H1 (cell line): Measurements from ENCODE around the gene LDLRAD4. TPM values are rescaled to one million over a fixed set of nuclear protein-coding genes. Genes with fewer than 3 reads are reported as not detected.

Experiments
- SP2 ChIP-seq: IDR thresholded peaks from 2 replicates; pipeline ENCODE4 v1.6.1; 2012; ENCODE audit warnings: mild to moderate bottlenecking, low read length, inconsistent platforms
- polyA plus RNA-seq, 7 experiments: library from polyadenylated mRNA; depleted of rRNA in 3 of 7; stranded (reverse) in 5 of 7; unstranded in 2 of 7; fragments of >200 nt in 5 of 7; fragments of 200-250 nt in 2 of 7; gene quantifications; 1 replicate in 5 of 7; 2 replicates in 1 of 7; 4 replicates in 1 of 7; pipeline versions ENCODE4 v1.2.1 to v1.2.3, GENCODE V29; 2011 to 2013; ENCODE audit warnings: missing spikeins in 2 of 7, mixed read lengths in 2 of 7
- total RNA-seq: library from RNA; stranded (reverse); fragmentation: NEBNext Ultra II Directional; extraction: Animal tissue kit (Norgen Biotek cat#: 25700); gene quantifications from 2 replicates; pipeline ENCODE4 v1.2.1, GENCODE V29; 2021

LDLRAD4 gene
- total and polyA plus RNA-seq, 2 of the 8 experiments (the other 6 are each of a cell fraction or from before 2014, with no cell fraction given), result 0.77 to 1.4 TPM

DNA sequence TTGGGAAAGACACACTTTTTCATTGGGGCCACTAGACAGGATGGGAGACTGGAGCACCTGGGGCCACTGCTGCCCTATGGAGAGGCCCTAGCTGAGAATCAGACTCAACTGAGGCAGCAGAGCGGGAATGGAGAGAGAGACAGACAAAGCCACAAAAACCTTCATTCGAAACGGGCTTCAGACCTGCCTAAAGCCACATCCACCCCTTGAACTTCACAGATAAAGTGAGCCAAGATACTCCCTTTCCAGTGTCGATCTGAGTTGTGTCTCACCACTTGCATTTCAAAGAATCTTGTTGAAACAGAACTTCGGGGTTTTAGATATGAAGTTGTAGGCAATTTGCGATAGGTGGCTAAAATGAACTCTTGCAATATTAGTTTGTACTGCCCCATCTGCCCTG, 11.3 kb upstream of the LDLRAD4 start (continued):
- no peak for TF ChIP-seq SP2
